A549 (cell line): ENCODE results near the gene FAM20B. TPM values are rescaled to one million over a fixed set of nuclear protein-coding genes. Genes with fewer than 3 reads are reported as not detected.

ENCODE experiments used
- ATAC-seq, 2 experiments: fragments of 200-7000 bp in 1 of 2; fragments of >200 bp in 1 of 2; cut with Nextera tagmentation in 1 of 2; cut with Tn5 transposase in 1 of 2; 3 replicates each; pipeline versions ENCODE4 v1.8.0 to v1.9.1; 2018 to 2020; ENCODE audit warnings: mild to moderate bottlenecking in 1 of 2, moderate library complexity in 1 of 2
- CTCF ChIA-PET: fragments of 300-600 bp; sonication (Branson Sonifier 250); formaldehyde crosslinking; extraction: SDS; loops from one replicate; lab custom pipeline; 2021; ENCODE audit warnings: antibody characterized with exemption, inconsistent platforms; lab: Yijun Ruan, JAX
- POLR2A ChIA-PET: fragments of 350-600 bp; formaldehyde crosslinking; extraction: SDS; loops from one replicate; lab custom pipeline; 2021; ENCODE audit warnings: antibody characterized with exemption, inconsistent platforms; lab: Yijun Ruan, JAX
- DNase-seq, 2 experiments: peaks; one replicate each; pipeline versions ENCODE4 v3.0.0 to v3.0.0-alpha.2; 2011 to 2016; ENCODE audit warnings: low read depth in 1 of 2, low spot score in 1 of 2
- FAIRE-seq: peaks from 2 replicates; lab custom pipeline; 2011; peaks lifted over from hg19 to GRCh38; lab: Jason Lieb, UNC
- H3K27ac ChIP-seq, 2 experiments: fragments of >200 bp; sonication (Bioruptor Twin); formaldehyde crosslinking; 3 replicates each; pipeline ENCODE4 v1.5.1; 2016 to 2017
- H3K4me1 ChIP-seq: fragments of >200 bp; sonication (Bioruptor Twin); formaldehyde crosslinking; 3 replicates; pipeline ENCODE4 v1.6.1; 2016
- H3K4me2 ChIP-seq: fragments of >200 bp; sonication (Bioruptor Twin); formaldehyde crosslinking; 3 replicates; pipeline ENCODE4 v1.6.1; 2016
- H3K4me3 ChIP-seq: fragments of >200 bp; sonication (Bioruptor Twin); formaldehyde crosslinking; 3 replicates; pipeline ENCODE4 v1.5.1; 2016
- H3K9me3 ChIP-seq: fragments of >200 bp; sonication (Bioruptor Twin); formaldehyde crosslinking; 3 replicates; pipeline ENCODE4 v1.6.1; 2016
- CBX2 ChIP-seq: fragments of 200-600 bp; sonication (generic); IDR thresholded peaks from 2 replicates; pipeline ENCODE4 v1.6.1; 2016; ENCODE audit warnings: low read depth, mild to moderate bottlenecking, borderline replicate concordance
- CEBPB ChIP-seq, 2 experiments: fragments of >200 bp in 1 of 2; sonication (Bioruptor Twin) in 1 of 2; formaldehyde crosslinking in 1 of 2; IDR thresholded peaks; 2 replicates each; pipeline ENCODE4 v1.6.1; 2012 to 2016
- CHD2 ChIP-seq: fragments of 150-350 bp; IDR thresholded peaks from 2 replicates; pipeline ENCODE4 v1.6.1; 2014; ENCODE audit warnings: low read length; ENCODE audit not compliant: partially characterized antibody
- GATA3 ChIP-seq: IDR thresholded peaks from 2 replicates; pipeline ENCODE4 v1.6.1; 2012; ENCODE audit warnings: borderline replicate concordance
- HOXB13 ChIP-seq: fragments of 250-450 bp; sonication (Bioruptor Pico); IDR thresholded peaks from 2 replicates; pipeline ENCODE4 v1.5.0; 2020; ENCODE audit warnings: low read depth, mild to moderate bottlenecking, moderate library complexity
- KDM1A ChIP-seq: fragments of 200-600 bp; sonication (generic); IDR thresholded peaks from 2 replicates; pipeline ENCODE4 v1.6.1; 2016; ENCODE audit warnings: low read depth, mild to moderate bottlenecking
- MAZ ChIP-seq: fragments of 150-350 bp; IDR thresholded peaks from 2 replicates; pipeline ENCODE4 v1.6.1; 2014; ENCODE audit warnings: antibody characterized with exemption, low read depth, low read length, borderline replicate concordance
- MYC ChIP-seq: IDR thresholded peaks from 2 replicates; pipeline ENCODE4 v1.6.1; 2012; ENCODE audit warnings: mild to moderate bottlenecking, inconsistent platforms, low read length, improper control_type of control experiment, borderline replicate concordance
- PHF8 ChIP-seq: fragments of 200-600 bp; sonication (generic); IDR thresholded peaks from 2 replicates; pipeline ENCODE4 v1.6.1; 2016; ENCODE audit warnings: low read depth, mild to moderate bottlenecking, antibody characterized with exemption, moderate library complexity, borderline replicate concordance
- RAD21 ChIP-seq, 2 experiments: fragments of >200 bp in 1 of 2; sonication (Bioruptor Twin) in 1 of 2; formaldehyde crosslinking in 1 of 2; IDR thresholded peaks in 1 of 2; conservative IDR thresholded peaks in 1 of 2; 2 replicates in 1 of 2; 3 replicates in 1 of 2; pipeline ENCODE4 v1.6.1; 2012 to 2018; ENCODE audit warnings: inconsistent platforms in 1 of 2
- RFX5 ChIP-seq: fragments of 450-650 bp; IDR thresholded peaks from 2 replicates; pipeline ENCODE4 v1.7.1; 2014; ENCODE audit warnings: antibody characterized with exemption, mild to moderate bottlenecking, moderate library complexity
- RNF2 ChIP-seq: fragments of 200-600 bp; sonication (generic); IDR thresholded peaks from 2 replicates; pipeline ENCODE4 v1.6.1; 2016; ENCODE audit warnings: low read depth, mild to moderate bottlenecking, antibody characterized with exemption, moderate library complexity, borderline replicate concordance
- SMC3 ChIP-seq: fragments of >200 bp; sonication (Bioruptor Twin); formaldehyde crosslinking; IDR thresholded peaks from 3 replicates; pipeline ENCODE4 v1.6.1; 2018; ENCODE audit warnings: inconsistent platforms
- TFCP2L1 ChIP-seq: fragments of 250-450 bp; sonication (Bioruptor Pico); IDR thresholded peaks from 2 replicates; pipeline ENCODE4 v1.5.0; 2021; ENCODE audit warnings: mild to moderate bottlenecking
- ZNF302 ChIP-seq: fragments of 250-450 bp; sonication (Bioruptor Pico); IDR thresholded peaks from 2 replicates; pipeline ENCODE4 v1.9.0; 2021; ENCODE audit warnings: inconsistent platforms, mild to moderate bottlenecking, moderate library complexity
- ZSCAN20 ChIP-seq: fragments of 250-450 bp; sonication (Bioruptor Pico); IDR thresholded peaks from 2 replicates; pipeline ENCODE4 v1.8.0; 2022; ENCODE audit warnings: mild to moderate bottlenecking, moderate library complexity
- WGBS: methylation state at CpG from one replicate; pipeline ENCODE4 v1.1.6; 2017; ENCODE audit errors: missing lambda C conversion rate; 5-methylcytosine and 5-hydroxymethylcytosine counted together
- polyA plus RNA-seq, 4 experiments: library from polyadenylated mRNA; depleted of rRNA in 3 of 4; stranded (reverse); fragments of >200 nt; fragmentation: RNase III in 1 of 4; extraction: RNeasy Plus Mini Kit Qiagen cat#74134 plus additional on column Dnase treatment in 1 of 4; gene quantifications; 2 replicates in 3 of 4; 3 replicates in 1 of 4; pipeline ENCODE4 v1.2.3, GENCODE V29; 2011 to 2017
- TF ChIP-seq, protein P1 (sequence below): fragments of 250-450 bp; sonication (Bioruptor Pico); IDR thresholded peaks from 2 replicates; pipeline ENCODE4 v1.5.0; 2020; ENCODE audit warnings: low read depth, mild to moderate bottlenecking, moderate library complexity
- TF ChIP-seq, protein P2 (sequence below): fragments of 450-650 bp; IDR thresholded peaks from 2 replicates; pipeline ENCODE4 v1.6.1; 2014; ENCODE audit warnings: antibody characterized with exemption
- TF ChIP-seq, protein P3 (sequence below): IDR thresholded peaks from 2 replicates; pipeline ENCODE4 v1.6.1; 2012; ENCODE audit warnings: low read depth, borderline replicate concordance
- TF ChIP-seq, protein P4 (sequence below): IDR thresholded peaks from 2 replicates; pipeline ENCODE4 v1.6.1; 2012
- TF ChIP-seq, protein P5 (sequence below): fragments of 150-350 bp; IDR thresholded peaks from 2 replicates; pipeline ENCODE4 v1.6.1; 2014; ENCODE audit warnings: low read depth, mild to moderate bottlenecking, low read length
- TF ChIP-seq, protein P6 (sequence below): fragments of 200-600 bp; sonication (generic); IDR thresholded peaks from 2 replicates; pipeline ENCODE4 v1.6.1; 2016; ENCODE audit warnings: antibody characterized with exemption, mild to moderate bottlenecking, moderate library complexity
- TF ChIP-seq, protein P7 (sequence below): fragments of >200 bp; sonication (Bioruptor Twin); formaldehyde crosslinking; IDR thresholded peaks from 3 replicates; pipeline ENCODE4 v1.5.1; 2016

The FAM20B gene
- polyA plus RNA-seq, 2 of the 4 experiments (the other 2 are of a cell fraction): 24.2 to 35.3 TPM

DNA sequence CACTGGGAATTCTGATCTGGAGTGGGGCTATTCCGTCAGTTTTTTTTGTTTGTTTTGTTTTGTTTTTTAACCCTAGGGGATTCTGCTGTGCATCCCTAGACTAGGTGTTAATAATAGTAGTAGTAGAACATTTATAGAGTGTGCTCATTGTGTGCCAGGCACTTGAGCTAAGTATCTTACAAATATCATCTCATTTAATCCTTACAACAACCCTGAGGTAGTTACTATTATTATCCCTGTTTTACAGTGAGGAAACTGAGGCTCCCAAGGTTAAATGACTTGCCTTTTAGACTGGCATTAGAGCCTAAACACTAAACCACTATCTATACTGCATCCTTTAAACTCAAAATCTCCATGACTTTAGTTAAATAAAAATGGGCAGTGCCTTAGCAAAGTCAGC, 78.3 kb downstream of the FAM20B start:
- Histone ChIP-seq H3K9me3 (no peaks in the 10 kb centered on the region), H3K4me2 (no peak overlapping the region), H3K4me3 (no peak overlapping the region), H3K4me1 (no peaks in the 10 kb centered on the region), H3K27ac (no peak overlapping the region)
- no peak for ATAC-seq
- ChIA-PET CTCF (no interaction called here), POLR2A (no interaction called here)
- 93% methylated on average over 1 of the region's 1 CpG for WGBS
- FAIRE-seq: no peak
- no peak for DNase-seq
- TF ChIP-seq CEBPB (IDR thresholded peaks at IDR 0.05) (no peak), CBX2 (no peak), GATA3 (no peak), TFCP2L1 (CRISPR knock-in tag) (no peak), PHF8 (no peak)
- TF ChIP-seq, protein P1, sequence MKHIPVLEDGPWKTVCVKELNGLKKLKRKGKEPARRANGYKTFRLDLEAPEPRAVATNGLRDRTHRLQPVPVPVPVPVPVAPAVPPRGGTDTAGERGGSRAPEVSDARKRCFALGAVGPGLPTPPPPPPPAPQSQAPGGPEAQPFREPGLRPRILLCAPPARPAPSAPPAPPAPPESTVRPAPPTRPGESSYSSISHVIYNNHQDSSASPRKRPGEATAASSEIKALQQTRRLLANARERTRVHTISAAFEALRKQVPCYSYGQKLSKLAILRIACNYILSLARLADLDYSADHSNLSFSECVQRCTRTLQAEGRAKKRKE (CRISPR knock-in tag): no peak
- TF ChIP-seq, protein P2, sequence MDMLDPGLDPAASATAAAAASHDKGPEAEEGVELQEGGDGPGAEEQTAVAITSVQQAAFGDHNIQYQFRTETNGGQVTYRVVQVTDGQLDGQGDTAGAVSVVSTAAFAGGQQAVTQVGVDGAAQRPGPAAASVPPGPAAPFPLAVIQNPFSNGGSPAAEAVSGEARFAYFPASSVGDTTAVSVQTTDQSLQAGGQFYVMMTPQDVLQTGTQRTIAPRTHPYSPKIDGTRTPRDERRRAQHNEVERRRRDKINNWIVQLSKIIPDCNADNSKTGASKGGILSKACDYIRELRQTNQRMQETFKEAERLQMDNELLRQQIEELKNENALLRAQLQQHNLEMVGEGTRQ: no peak

DNA sequence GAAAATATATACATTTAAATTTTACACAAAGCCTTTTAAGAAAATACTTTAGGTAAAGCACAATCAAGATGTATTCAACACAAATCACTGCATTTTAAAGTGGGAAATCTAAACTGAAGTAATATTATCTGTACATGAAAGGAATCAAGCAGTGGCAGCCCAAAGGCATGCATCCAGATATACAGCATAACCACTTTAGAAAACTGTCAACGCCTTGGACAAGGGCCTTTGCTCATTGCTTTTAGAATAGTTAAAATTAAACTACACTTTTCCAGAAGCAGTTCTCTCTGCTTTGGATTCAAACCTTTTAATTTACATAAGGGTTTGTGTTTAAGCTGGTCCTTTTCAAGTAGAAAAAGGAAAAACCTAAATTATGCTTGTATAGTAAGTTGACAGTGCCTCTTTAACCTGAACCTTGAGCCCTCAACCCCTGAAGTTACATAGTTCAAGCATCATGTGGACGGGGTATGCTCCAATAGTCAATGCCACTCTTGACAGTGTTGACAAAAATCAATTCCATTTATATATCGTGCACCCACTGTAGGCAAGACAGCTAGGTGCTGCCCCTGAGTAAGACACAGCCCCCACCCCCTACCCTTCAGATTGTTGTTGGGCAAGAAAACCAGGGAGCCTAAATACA, 79.0 kb downstream of the FAM20B start:
- ATAC-seq (no peak), DNase-seq (no peak)
- ChIA-PET CTCF (interaction anchor here (0.7 to 4.7 kb wide), 14 partner anchors 8 to 188 kb away, joined by 3 to 27 read pairs (median 6); no protein-coding TSS in a partner anchor), POLR2A (no interaction called here)
- H3K4me1 ChIP-seq: no peaks in the 10 kb centered on the region
- no peak overlapping the region for H3K4me2 ChIP-seq
- H3K27ac ChIP-seq: no peak overlapping the region
- no peaks in the 10 kb centered on the region for H3K9me3 ChIP-seq
- H3K4me3 ChIP-seq: no peak overlapping the region
- no peak for TF ChIP-seq HOXB13
- no peak for TF ChIP-seq MAZ
- TF ChIP-seq, protein P3, sequence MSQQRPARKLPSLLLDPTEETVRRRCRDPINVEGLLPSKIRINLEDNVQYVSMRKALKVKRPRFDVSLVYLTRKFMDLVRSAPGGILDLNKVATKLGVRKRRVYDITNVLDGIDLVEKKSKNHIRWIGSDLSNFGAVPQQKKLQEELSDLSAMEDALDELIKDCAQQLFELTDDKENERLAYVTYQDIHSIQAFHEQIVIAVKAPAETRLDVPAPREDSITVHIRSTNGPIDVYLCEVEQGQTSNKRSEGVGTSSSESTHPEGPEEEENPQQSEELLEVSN: no peak
- TF ChIP-seq, protein P4, sequence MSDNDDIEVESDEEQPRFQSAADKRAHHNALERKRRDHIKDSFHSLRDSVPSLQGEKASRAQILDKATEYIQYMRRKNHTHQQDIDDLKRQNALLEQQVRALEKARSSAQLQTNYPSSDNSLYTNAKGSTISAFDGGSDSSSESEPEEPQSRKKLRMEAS: no peak
- TF ChIP-seq, protein P5, sequence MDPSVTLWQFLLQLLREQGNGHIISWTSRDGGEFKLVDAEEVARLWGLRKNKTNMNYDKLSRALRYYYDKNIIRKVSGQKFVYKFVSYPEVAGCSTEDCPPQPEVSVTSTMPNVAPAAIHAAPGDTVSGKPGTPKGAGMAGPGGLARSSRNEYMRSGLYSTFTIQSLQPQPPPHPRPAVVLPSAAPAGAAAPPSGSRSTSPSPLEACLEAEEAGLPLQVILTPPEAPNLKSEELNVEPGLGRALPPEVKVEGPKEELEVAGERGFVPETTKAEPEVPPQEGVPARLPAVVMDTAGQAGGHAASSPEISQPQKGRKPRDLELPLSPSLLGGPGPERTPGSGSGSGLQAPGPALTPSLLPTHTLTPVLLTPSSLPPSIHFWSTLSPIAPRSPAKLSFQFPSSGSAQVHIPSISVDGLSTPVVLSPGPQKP: no peak
- TF ChIP-seq ZSCAN20 (CRISPR knock-in tag): no peak
- TF ChIP-seq CHD2: no peak
- no peak for TF ChIP-seq CEBPB (IDR thresholded peaks at IDR 0.05)
- no peak for TF ChIP-seq RNF2
- no peak for TF ChIP-seq ZNF302 (CRISPR knock-in tag)
- TF ChIP-seq KDM1A: no peak
- no peak for TF ChIP-seq MYC
- no peak for TF ChIP-seq RFX5
- TF ChIP-seq, all 56 proteins: peak for 0
- 89% methylated on average over 3 of the region's 3 CpGs for WGBS
- FAIRE-seq: no peak

DNA sequence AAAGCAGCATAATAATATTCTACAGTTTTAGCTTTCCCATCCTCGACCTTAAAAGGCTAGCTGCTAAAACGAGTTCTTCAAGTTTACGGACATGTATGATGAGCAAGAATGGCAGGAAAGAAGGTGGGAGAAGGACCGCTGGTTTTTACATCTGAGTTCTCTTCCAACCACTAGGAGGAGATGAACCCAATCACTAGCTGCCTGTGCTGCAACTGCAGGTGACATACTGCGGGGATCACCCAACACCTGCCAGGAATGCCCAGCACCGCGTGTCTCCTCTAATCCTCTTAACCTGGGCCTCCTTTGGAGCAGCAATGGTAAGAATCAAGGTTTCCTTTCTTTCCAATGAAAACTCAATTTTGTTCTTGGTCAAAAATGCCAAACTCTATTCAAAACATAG, 79.7 kb downstream of the FAM20B start:
- DNase-seq (peak; percentile 55), ATAC-seq (peak; percentile 62 to 76)

More for the DNA sequence above, 79.7 kb downstream of the FAM20B start:
- TF ChIP-seq, protein P6, sequence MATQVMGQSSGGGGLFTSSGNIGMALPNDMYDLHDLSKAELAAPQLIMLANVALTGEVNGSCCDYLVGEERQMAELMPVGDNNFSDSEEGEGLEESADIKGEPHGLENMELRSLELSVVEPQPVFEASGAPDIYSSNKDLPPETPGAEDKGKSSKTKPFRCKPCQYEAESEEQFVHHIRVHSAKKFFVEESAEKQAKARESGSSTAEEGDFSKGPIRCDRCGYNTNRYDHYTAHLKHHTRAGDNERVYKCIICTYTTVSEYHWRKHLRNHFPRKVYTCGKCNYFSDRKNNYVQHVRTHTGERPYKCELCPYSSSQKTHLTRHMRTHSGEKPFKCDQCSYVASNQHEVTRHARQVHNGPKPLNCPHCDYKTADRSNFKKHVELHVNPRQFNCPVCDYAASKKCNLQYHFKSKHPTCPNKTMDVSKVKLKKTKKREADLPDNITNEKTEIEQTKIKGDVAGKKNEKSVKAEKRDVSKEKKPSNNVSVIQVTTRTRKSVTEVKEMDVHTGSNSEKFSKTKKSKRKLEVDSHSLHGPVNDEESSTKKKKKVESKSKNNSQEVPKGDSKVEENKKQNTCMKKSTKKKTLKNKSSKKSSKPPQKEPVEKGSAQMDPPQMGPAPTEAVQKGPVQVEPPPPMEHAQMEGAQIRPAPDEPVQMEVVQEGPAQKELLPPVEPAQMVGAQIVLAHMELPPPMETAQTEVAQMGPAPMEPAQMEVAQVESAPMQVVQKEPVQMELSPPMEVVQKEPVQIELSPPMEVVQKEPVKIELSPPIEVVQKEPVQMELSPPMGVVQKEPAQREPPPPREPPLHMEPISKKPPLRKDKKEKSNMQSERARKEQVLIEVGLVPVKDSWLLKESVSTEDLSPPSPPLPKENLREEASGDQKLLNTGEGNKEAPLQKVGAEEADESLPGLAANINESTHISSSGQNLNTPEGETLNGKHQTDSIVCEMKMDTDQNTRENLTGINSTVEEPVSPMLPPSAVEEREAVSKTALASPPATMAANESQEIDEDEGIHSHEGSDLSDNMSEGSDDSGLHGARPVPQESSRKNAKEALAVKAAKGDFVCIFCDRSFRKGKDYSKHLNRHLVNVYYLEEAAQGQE: no peak
- TF ChIP-seq, protein P7, sequence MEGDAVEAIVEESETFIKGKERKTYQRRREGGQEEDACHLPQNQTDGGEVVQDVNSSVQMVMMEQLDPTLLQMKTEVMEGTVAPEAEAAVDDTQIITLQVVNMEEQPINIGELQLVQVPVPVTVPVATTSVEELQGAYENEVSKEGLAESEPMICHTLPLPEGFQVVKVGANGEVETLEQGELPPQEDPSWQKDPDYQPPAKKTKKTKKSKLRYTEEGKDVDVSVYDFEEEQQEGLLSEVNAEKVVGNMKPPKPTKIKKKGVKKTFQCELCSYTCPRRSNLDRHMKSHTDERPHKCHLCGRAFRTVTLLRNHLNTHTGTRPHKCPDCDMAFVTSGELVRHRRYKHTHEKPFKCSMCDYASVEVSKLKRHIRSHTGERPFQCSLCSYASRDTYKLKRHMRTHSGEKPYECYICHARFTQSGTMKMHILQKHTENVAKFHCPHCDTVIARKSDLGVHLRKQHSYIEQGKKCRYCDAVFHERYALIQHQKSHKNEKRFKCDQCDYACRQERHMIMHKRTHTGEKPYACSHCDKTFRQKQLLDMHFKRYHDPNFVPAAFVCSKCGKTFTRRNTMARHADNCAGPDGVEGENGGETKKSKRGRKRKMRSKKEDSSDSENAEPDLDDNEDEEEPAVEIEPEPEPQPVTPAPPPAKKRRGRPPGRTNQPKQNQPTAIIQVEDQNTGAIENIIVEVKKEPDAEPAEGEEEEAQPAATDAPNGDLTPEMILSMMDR: peak; percentile 29; the same call in 1 of the 3 replicates
- TF ChIP-seq RAD21 (conservative IDR thresholded peaks at IDR 0.05 in 1 of 2, IDR thresholded peaks at IDR 0.05 in 1 of 2): peak in 1 of 2 experiments; percentile 54; a peak in 2 of 5 replicates
- peak; percentile 44 for TF ChIP-seq SMC3
- 64% methylated on average over 7 of the region's 7 CpGs for WGBS
- ChIA-PET POLR2A (no interaction called here), CTCF (interaction anchor here (0.6 to 4.7 kb wide), 18 partner anchors 9 to 187 kb away, joined by 3 to 27 read pairs (median 5); partner anchors contain the start of gene TOR3A)
- Histone ChIP-seq H3K4me1 (no peaks in the 10 kb centered on the region), H3K27ac (no peak overlapping the region), H3K9me3 (no peaks in the 10 kb centered on the region), H3K4me3 (no peak overlapping the region), H3K4me2 (no peak overlapping the region)
- FAIRE-seq: no peak
